Heart left ventricle (tissue), 13 donors: ENCODE data around the gene OR2H2.

ENCODE experiments used
- CTCF ChIP-seq, 12 donors: fragments of 200-600 bp; sonication (generic) in 4 of 12; IDR thresholded peaks; one replicate each; pipeline versions ENCODE4 v1.5.0 to v1.8.0; 2018 to 2022; ENCODE audit warnings: antibody characterized with exemption in 12 of 12, mild to moderate bottlenecking in 5 of 12
- POLR2A ChIP-seq, 2 donors: fragments of 450-650 bp; IDR thresholded peaks; one replicate each; pipeline ENCODE4 v1.6.1; 2017; ENCODE audit warnings: antibody characterized with exemption in 2 of 2, mild to moderate bottlenecking in 2 of 2, moderate library complexity in 2 of 2
- donor health status: ischemic (EF 13 %, LVEDD 7.1; RV severe dilation, severe dysfunction).
- donor health status: DM: no; HTN: yes; CAD: no.
- donor health status: DM: no; HTN: no; CAD: no.
- donor health status: ischemic (EF 25% LVEDD 6.9; RV normal size, moderate dysfunction).
- donor health status: ischemic (EF 25% LVEDD 5.7; RV mildly dilated, moderate dysfunction).
- donor health status: ischemic (EF 35%, LVEDD 5.7; RV mildly dilated, moderate dysfunction).
- donor health status: nonischemic (EF 11% LVEDD 7.7; RV severe dilation, severe dysfunction).
- donor health status: DM: yes; HTN: yes; CAD: no.
- donor health status: PGD.
- donor health status: ischemic (EF 29% LVEDD 5.4; RV normal size, mild dysfunction).
- donor health status: nonischemic (EF 23%, LVEDD 6.1; RV moderate dilation, normal function).

- TF ChIP-seq CTCF (IDR thresholded peaks at IDR 0.05) (no peak), POLR2A (IDR thresholded peaks at IDR 0.05) (no peak)
These were observed 18.5 kb downstream of the OR2H2 start for GRCh38 chr6:29603456-29603855.
